ENCODE data around the gene SGSM2. TPM values are rescaled to one million over a fixed set of nuclear protein-coding genes. Genes with fewer than 3 reads are reported as not detected.

Gene SGSM2
- total and polyA plus RNA-seq, 2 of the 13 experiments (the other 11 are each of a cell fraction or from before 2014, with no cell fraction given): 30.4 to 51.3 TPM

DNA sequence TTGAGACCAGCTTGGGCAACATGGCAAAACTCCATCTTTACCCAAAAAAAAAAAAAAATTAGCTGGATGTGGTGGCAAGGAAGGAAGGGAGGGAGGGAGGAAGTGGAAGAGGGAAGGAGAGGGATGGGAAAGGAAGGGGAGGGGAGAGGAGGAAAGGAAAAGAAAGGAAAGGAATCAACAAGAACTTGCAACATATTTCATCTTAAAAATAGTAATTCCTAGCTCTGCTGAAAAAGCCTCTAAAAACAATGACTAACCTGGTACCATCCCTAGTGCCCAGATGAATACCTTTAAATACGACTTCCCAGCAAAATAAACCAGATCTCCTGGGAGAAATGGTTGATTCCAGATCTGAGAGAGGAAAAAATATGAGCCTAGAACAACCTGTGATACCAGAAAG lies 90.6 kb downstream of the SGSM2 start:
- WGBS (ENCODE audit: low lambda C conversion rate): 100% methylated on average over 1 of the region's 1 CpG
- Histone ChIP-seq H3K36me3 (replicated peaks in 1 of 2; ENCODE audit: control insufficient read depth in 1 of 2, insufficient read depth in 2 of 2, low read length in 2 of 2) (peaks cover 3 to 11% of the 10 kb centered on the region in 2 experiments; a peak in 3 of 5 replicates), H3K4me2 (ENCODE audit: low read depth, low read length) (no peak overlapping the region), H3K4me3 (replicated peaks in 1 of 3; ENCODE audit: insufficient read depth in 1 of 3, low read depth in 2 of 3, low read length in 3 of 3) (no peak overlapping the region), H3K9ac (ENCODE audit: insufficient read depth, low read depth, low read length) (no peak overlapping the region), H3K79me2 (ENCODE audit: insufficient read depth, low read length) (no peaks in the 10 kb centered on the region), H3K27ac (ENCODE audit: extremely low read length, insufficient read depth, low read length) (no peak overlapping the region), H3K4me1 (ENCODE audit: insufficient read depth, low read length) (no peaks in the 10 kb centered on the region), H2AFZ (ENCODE audit: low read length) (no peak overlapping the region), H3K27me3 (ENCODE audit: control insufficient read depth in 1 of 2, insufficient read depth in 2 of 2, low read length in 2 of 2) (no peaks in the 10 kb centered on the region; a peak in 1 of 5 replicates), H3K9me3 (ENCODE audit: low read length) (no peaks in the 10 kb centered on the region), H4K20me1 (ENCODE audit: insufficient read depth, low read length) (no peaks in the 10 kb centered on the region)
- TF ChIP-seq HNRNPK (IDR thresholded peaks at IDR 0.05; ENCODE audit: low read depth, low read length, poor library complexity, severe bottlenecking): peak; percentile 72
- TF ChIP-seq, protein P1, sequence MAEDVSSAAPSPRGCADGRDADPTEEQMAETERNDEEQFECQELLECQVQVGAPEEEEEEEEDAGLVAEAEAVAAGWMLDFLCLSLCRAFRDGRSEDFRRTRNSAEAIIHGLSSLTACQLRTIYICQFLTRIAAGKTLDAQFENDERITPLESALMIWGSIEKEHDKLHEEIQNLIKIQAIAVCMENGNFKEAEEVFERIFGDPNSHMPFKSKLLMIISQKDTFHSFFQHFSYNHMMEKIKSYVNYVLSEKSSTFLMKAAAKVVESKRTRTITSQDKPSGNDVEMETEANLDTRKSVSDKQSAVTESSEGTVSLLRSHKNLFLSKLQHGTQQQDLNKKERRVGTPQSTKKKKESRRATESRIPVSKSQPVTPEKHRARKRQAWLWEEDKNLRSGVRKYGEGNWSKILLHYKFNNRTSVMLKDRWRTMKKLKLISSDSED (CRISPR knock-in tag; IDR thresholded peaks at IDR 0.05): no peak
- in situ Hi-C loops (cut with HindIII; ENCODE audit: extremely low pct_ligation_motif_present, low pct_unique_long_range_greater_than_20kb) (no loop called here), intact Hi-C loops (cut with micrococcal nuclease; ENCODE audit: unreplicated experiment) (no loop called here)
- ChIA-PET POLR2A (no interaction called here), CTCF (ENCODE audit: low intra/inter-chr PET ratio, low total read pairs) (no interaction called here)
- ATAC-seq: no peak
- BruUV-seq (replicated peaks): no TSS peak
- FAIRE-seq: no peak
- DNase-seq (ENCODE audit: low spot score): no peak

Small RNA genes lying within 50 kb of the gene (small RNA-seq; reads per million reads assigned to genes)
- gene AC006435.3 (ENCODE audit: insufficient read depth in 2 of 3, insufficient read length in 3 of 3, low read depth in 2 of 3, low replicate concordance in 1 of 3) (0 reads per million in 3 experiments), gene AC006435.4 (ENCODE audit: insufficient read depth in 2 of 3, insufficient read length in 3 of 3, low read depth in 2 of 3, low replicate concordance in 1 of 3) (0 reads per million in 3 experiments), gene SNORD91A (ENCODE audit: insufficient read depth in 2 of 3, insufficient read length in 3 of 3, low read depth in 2 of 3, low replicate concordance in 1 of 3) (158 to 1,250 (median 295) reads per million in 3 experiments), gene SNORD91B (ENCODE audit: insufficient read depth in 2 of 3, insufficient read length in 3 of 3, low read depth in 2 of 3, low replicate concordance in 1 of 3) (9.1 to 50.1 (median 30.9) reads per million in 3 experiments)

Other genes starting within 250 kb of the SGSM2 start
- 14.6 and 15.4 TPM in 2 replicates for gene SMG6, start 33.7 kb upstream of the SGSM2 start, total RNA-seq (2016; rRNA removed; fragmentation: Illumina TruSeq; extraction: Trizol)
- 4.6 and 5.8 TPM in 2 replicates for gene SMG6, start 33.7 kb upstream of the SGSM2 start, polyA plus RNA-seq (2011; rRNA removed)
- 3.6 and 8.5 TPM in 2 replicates for gene SRR, start 33.6 kb upstream of the SGSM2 start, total RNA-seq (2016; rRNA removed; fragmentation: Illumina TruSeq; extraction: Trizol)
- gene SRR, start 33.6 kb upstream of the SGSM2 start, polyA plus RNA-seq (2011; rRNA removed): 6.3 and 7.8 TPM in 2 replicates
- gene TSR1, start 1.0 kb upstream of the SGSM2 start, total RNA-seq (2016; rRNA removed; fragmentation: Illumina TruSeq; extraction: Trizol): 65.8 and 75.8 TPM in 2 replicates
- gene TSR1, start 1.0 kb upstream of the SGSM2 start, polyA plus RNA-seq (2011; rRNA removed): 7.1 and 7.2 TPM in 2 replicates
- gene MNT, start 63.6 kb downstream of the SGSM2 start, total RNA-seq (2016; rRNA removed; fragmentation: Illumina TruSeq; extraction: Trizol): 2.3 and 3.5 TPM in 2 replicates
- gene MNT, start 63.6 kb downstream of the SGSM2 start, polyA plus RNA-seq (2011; rRNA removed): 1.8 and 2.1 TPM in 2 replicates
- gene METTL16, start 174.4 kb downstream of the SGSM2 start, total RNA-seq (2016; rRNA removed; fragmentation: Illumina TruSeq; extraction: Trizol): 18.5 and 28.9 TPM in 2 replicates
- 10.5 and 11.6 TPM in 2 replicates for gene METTL16, start 174.4 kb downstream of the SGSM2 start, polyA plus RNA-seq (2011; rRNA removed)

All from HepG2 (cell line).